ENCODE data around the gene BMP7. TPM values are rescaled to one million over a fixed set of nuclear protein-coding genes. Genes with fewer than 3 reads are reported as not detected.

BMP7 gene
- total and polyA plus RNA-seq, 7 donors, result 0.03 TPM; not detected in 5

- H3K27ac ChIP-seq, result no peak overlapping the region
Measured at GRCh38 chr20:57167292-57167655, 99.2 kb downstream of the BMP7 start.

GRCh38 chr20:57166568-57167291, 99.7 kb downstream of the BMP7 start:
- DNase-seq, result no peak
- Histone ChIP-seq H3K27ac (no peak overlapping the region), H3K36me3 (ENCODE audit: insufficient read depth in 1 of 2, low read depth in 1 of 2) (no peaks in the 10 kb centered on the region), H3K4me1 (no peaks in the 10 kb centered on the region), H3K9me3 (no peaks in the 10 kb centered on the region), H3K27me3 (ENCODE audit: insufficient read depth in 3 of 3, low read length in 2 of 3) (no peaks in the 10 kb centered on the region), H3K4me3 (no peak overlapping the region)
- intact Hi-C loops (cut with DNase I), result no loop called here
- WGBS, 3 donors, result 88 to 89% (median 88%) methylated on average over 18 of the region's 18 CpGs
- ATAC-seq, result no peak
- TF ChIP-seq CTCF (IDR thresholded peaks at IDR 0.05), result no peak

More at GRCh38 chr20:57167292-57167655, 99.2 kb downstream of the BMP7 start:
- Histone ChIP-seq H3K36me3 (ENCODE audit: insufficient read depth in 1 of 2, low read depth in 1 of 2) (no peaks in the 10 kb centered on the region), H3K27me3 (ENCODE audit: insufficient read depth in 3 of 3, low read length in 2 of 3) (no peaks in the 10 kb centered on the region), H3K9me3 (no peaks in the 10 kb centered on the region), H3K4me1 (no peaks in the 10 kb centered on the region), H3K4me3 (no peak overlapping the region)
- no peak for TF ChIP-seq CTCF (IDR thresholded peaks at IDR 0.05)
- ATAC-seq (no peak), DNase-seq (no peak)
- 86 to 91% (median 88%) methylated on average over 8 of the region's 8 CpGs for WGBS, 3 donors
- intact Hi-C loops (cut with DNase I), result no loop called here

- intact Hi-C loops (cut with DNase I), result no loop called here
- Histone ChIP-seq H3K9me3 (no peaks in the 10 kb centered on the region), H3K27me3 (ENCODE audit: insufficient read depth in 3 of 3, low read length in 2 of 3) (no peaks in the 10 kb centered on the region), H3K4me3 (no peak overlapping the region), H3K36me3 (ENCODE audit: insufficient read depth in 1 of 2, low read depth in 1 of 2) (no peaks in the 10 kb centered on the region), H3K4me1 (no peaks in the 10 kb centered on the region), H3K27ac (no peak overlapping the region)
- no peak for DNase-seq
- no peak for TF ChIP-seq CTCF (IDR thresholded peaks at IDR 0.05)
- ATAC-seq, result no peak
- 63 to 76% (median 66%) methylated on average over 13 of the region's 13 CpGs for WGBS, 3 donors
Measured at GRCh38 chr20:57165427-57166004, 100.9 kb downstream of the BMP7 start.

GRCh38 chr20:57164872-57165271, 101.6 kb downstream of the BMP7 start:
- intact Hi-C loops (cut with DNase I), result no loop called here
- DNase-seq (no peak), ATAC-seq (no peak)
- H3K36me3 ChIP-seq (ENCODE audit: insufficient read depth in 1 of 2, low read depth in 1 of 2), result no peaks in the 10 kb centered on the region
- no peaks in the 10 kb centered on the region for H3K27me3 ChIP-seq (ENCODE audit: insufficient read depth in 3 of 3, low read length in 2 of 3)
- H3K9me3 ChIP-seq, result no peaks in the 10 kb centered on the region
- TF ChIP-seq CTCF (IDR thresholded peaks at IDR 0.05), result no peak
- H3K4me1 ChIP-seq, result no peaks in the 10 kb centered on the region
- WGBS, 3 donors, result 93 to 96% (median 95%) methylated on average over 7 of the region's 7 CpGs
- H3K27ac ChIP-seq, result no peak overlapping the region
- H3K4me3 ChIP-seq, result no peak overlapping the region
